ENCODE data around the gene NDUFAF8.

Gene NDUFAF8

DNA sequence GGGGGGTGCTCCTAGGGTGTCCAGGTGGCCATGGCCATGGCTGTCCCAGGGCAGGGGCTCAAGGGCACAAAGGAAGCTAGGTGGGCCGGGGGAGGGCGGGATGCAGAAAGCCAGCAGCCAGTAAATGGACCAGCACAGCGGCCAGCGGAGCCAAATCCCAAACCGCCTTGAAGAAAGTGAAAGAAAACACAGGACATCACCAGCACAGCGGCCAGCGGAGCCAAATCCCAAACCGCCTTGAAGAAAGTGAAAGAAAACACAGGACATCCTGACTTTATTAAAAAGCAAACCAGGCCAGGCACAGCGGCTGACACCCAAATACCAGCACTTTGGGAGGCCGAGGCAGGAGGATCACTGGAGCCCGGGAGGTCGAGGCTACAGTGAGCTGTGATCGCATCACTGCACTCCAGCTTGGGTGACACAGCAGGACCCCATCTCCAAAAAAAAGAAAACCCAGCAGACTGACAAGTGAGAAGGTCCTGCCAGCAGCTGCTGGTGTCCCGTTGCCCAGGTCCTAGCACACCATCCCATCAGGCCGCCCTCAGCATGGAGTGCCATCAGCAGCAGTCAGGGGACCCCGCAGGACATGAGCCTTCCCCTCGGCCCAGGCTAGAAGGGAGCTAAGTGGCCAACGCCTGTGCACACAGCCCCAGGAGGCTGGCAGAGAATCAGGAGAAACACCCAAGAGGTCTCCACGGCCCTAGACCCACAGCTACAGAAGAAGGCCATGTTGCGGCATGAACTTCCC is 39.0 kb downstream of the NDUFAF8 start:
- no peak for DNase-seq

DNA sequence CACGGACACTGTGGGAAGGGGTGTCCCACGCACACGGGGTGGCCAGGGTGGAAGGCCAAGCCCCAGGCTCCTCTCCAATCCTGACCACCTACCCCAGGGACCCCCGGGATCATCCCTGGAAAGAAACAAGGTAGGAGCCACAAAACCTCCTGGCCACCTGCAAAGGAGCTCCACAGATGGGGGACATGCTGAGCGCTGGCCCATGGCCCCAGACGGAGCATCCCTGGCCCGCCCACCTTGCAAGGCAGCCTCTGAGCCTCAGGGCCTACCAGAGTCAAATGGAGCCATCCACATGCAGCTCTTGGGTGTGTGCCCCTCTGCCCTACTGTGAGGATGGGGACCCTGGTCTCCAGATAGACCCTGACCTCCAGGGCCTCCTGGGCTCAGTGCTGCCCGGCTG is 39.7 kb downstream of the NDUFAF8 start:
- no peak for DNase-seq

- no peak for DNase-seq
These were observed 40.5 kb downstream of the NDUFAF8 start for GRCh38 chr17:81279278-81280275.

DNA sequence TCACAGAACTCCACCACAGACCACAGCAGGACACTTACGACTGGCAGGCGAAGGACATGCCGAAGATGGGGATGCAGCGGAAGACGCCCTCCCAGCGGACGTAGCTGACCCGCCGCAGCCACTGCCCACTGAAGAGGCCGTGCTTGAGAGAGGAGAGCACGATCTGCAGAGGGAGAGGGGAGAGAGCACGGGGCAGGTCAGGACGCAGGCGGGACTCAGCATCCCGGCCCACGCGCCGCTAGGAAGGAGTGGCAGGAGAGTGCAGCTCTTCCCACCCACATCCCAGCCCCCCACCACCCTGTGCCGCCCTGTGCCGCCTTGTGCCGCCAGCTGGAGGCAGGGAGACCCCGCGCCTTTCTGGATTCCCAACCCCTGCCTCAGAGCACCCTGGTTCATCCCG is 41.5 kb downstream of the NDUFAF8 start:
- no peak for DNase-seq

GRCh38 chr17:81282141-81282540 is 43.0 kb downstream of the NDUFAF8 start:
- no peak for DNase-seq

DNA sequence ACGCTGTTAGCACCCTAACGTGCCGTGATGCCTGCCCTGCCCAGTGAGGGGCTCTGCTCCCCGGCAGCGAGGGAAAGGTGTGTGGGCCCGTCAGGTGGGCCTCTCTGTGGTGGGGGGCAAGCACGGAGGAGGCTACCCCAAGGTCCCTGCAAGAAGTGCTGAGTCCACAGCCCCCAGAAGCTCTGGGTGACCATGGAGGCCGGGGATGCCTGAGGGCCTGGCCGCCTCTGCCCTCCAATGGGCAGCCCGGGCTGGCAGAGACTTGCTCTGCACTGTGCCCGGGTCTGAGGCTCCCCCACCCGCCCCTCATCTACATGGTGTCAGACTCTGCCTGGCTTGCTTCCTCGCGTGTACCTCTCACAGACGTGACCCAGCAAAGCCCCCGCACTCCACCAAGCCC is 43.8 kb downstream of the NDUFAF8 start:
- DNase-seq = no peak

GRCh38 chr17:81285179-81285878 is 46.2 kb downstream of the NDUFAF8 start:
- no peak for DNase-seq

DNA sequence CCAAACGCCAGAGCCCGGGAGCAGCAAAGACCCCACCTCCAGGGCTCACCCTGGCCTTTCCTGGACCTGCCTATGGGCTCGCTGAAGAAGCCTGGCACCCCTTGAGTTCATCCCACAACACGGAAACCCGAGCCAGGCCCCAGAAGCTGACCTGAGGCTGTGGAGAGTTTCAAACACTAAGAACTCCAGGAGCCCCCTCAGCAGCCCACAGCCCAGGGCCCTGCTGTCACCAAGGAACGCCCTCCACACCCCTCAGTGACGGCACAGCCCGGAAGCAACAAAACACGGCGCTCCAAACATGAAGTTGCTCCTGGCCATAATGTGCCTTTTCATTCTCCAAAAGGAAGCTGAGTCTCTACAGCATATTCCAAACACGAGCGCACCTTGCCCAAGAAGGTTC is 46.8 kb downstream of the NDUFAF8 start:
- no peak for DNase-seq

DNA sequence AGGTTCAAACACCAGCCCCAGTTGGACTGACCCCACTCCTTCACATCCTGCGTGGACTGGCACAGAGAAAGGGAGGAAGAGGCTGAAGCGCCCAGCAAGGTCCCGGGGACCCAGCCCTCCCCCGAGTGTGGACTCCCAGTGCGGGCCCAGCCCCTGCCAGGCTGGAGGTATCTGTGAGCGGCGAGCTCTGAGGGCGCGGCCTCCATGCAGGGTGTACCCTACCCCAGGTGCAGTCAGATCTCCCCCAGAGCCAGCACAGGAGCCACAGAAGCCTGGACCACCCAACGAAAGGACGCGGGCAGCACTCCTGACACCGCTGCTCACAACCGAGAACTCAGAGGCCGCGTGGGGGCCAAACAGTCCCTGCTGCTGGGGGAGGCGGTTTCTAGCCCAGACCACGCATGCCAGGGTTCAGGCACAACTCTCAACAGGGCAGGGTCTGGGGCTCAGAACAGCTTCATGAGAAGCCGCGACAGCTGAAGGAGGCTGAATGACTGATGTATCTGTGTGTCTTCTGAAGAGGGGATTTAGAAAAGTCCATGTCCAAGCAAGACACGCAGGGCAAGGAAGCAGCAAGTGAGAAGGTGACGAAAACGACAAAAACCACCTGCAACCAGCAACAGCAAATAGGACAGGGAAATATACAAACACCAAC is 47.5 kb downstream of the NDUFAF8 start:
- no peak for DNase-seq

DNA sequence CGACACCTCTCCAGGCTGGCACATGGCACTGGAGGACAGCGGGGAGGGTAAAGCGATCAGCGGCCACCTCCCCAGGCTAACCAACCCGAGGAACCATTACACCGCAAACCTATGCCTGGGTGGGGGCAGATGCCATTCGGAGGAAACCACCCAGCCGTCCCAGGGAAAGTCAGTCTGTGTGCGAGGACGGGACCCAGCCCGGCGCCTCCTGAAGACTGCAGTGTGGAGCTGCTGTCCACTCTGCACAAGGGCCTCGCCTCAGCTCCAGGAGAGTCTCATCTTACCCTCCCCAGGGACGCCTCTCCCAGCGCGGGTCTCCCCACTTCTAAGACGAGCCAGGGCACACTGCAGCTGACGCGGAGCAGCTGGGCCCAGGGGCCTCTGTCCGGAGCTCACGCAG is 48.0 kb downstream of the NDUFAF8 start:
- no peak for DNase-seq

DNA sequence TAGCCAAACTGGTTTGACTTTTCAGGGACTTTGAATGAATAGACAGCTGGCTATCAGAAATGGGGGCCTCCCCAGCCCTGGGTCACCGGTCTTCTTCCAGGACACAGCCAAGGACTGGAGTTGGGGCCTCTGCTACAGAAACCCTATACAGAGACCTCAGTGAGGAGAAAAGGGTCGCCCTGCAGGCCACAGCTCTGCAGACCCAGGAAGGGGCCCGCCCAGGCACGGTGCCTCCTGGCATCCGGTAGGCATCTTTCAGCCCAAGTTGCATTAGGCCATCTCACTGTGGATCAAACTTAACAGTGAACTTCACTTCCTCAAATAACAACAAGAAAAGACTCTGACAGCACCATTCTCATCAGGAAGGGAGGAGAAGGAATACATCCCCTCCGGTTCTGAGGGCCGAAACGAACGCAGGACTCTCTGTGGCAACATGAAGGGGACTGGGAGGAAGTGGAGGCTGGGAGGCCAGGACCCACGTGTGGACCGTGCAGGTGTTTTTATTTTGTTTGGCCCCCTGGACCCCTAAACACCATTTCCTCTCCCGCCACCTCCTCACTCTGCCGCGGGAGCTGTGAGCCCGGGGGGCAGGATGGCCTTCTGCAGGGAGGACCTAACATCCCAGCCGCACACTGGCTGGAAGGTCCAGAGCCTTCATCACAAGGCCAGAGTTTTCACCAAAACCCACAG is 48.8 kb downstream of the NDUFAF8 start:
- no peak for DNase-seq

GRCh38 chr17:81288715-81289114 is 49.6 kb downstream of the NDUFAF8 start:
- DNase-seq = no peak

DNA sequence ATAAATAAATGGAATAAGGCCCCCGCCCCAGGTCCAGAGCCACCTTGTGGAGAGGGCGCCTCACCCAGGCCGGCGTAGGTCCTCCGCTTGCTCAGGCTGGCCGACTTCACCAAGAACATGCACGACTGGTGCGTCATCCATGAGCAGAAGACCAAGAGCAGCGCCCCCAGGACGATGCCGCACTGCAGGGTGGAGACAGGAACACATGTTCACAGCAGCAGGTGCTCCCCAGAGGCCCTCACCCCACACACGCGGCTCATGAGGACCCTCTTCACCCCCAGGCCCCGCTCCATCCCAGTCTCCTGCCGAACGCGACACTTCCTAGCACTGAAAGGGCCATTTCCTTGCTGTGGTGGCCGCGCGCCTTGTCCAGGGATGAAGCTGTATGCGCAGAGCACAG is 50.5 kb downstream of the NDUFAF8 start:
- DNase-seq = no peak

- DNase-seq = no peak
These were observed 51.1 kb downstream of the NDUFAF8 start for GRCh38 chr17:81290230-81290629.
